Keratinocyte (primary cell): ENCODE results near the gene AQP5. TPM values are rescaled to one million over a fixed set of nuclear protein-coding genes. Genes with fewer than 3 reads are reported as not detected.

ENCODE experiments used
- DNase-seq: peaks from one replicate; pipeline ENCODE4 v3.0.0-alpha.2; 2011; ENCODE audit warnings: low read depth, missing footprints, low spot score
- FAIRE-seq: peaks from 2 replicates; lab custom pipeline; 2011; peaks lifted over from hg19 to GRCh38; lab: Jason Lieb, UNC
- H2AFZ ChIP-seq: 2 replicates; pipeline ENCODE4 v1.6.0; 2012; ENCODE audit warnings: low read length, control low read depth, inconsistent platforms; ENCODE audit not compliant: control insufficient read depth
- H3K27ac ChIP-seq: 2 replicates; pipeline ENCODE4 v1.5.1; 2011; ENCODE audit warnings: low read length; ENCODE audit not compliant: control insufficient read depth, insufficient read depth
- H3K27me3 ChIP-seq: 3 replicates; pipeline ENCODE4 v1.6.0; 2011; ENCODE audit warnings: low read length; ENCODE audit not compliant: control insufficient read depth, insufficient read depth; ENCODE audit errors: extremely low read depth
- H3K36me3 ChIP-seq, 2 experiments: 2 replicates in 1 of 2; 3 replicates in 1 of 2; pipeline ENCODE4 v1.5.1; 2011; ENCODE audit warnings: low read length in 2 of 2, mild to moderate bottlenecking in 1 of 2; ENCODE audit not compliant: control insufficient read depth in 2 of 2, insufficient read depth in 2 of 2; ENCODE audit errors: extremely low read depth in 1 of 2
- H3K4me1 ChIP-seq: 3 replicates; pipeline ENCODE4 v1.5.1; 2011; ENCODE audit warnings: low read length; ENCODE audit not compliant: control insufficient read depth, insufficient read depth; ENCODE audit errors: extremely low read depth
- H3K4me2 ChIP-seq: 3 replicates; pipeline ENCODE4 v1.6.0; 2011; ENCODE audit warnings: low read depth, low read length; ENCODE audit not compliant: control insufficient read depth, insufficient read depth; ENCODE audit errors: extremely low read depth
- H3K4me3 ChIP-seq, 3 experiments: fragments of 200-600 bp in 1 of 3; sonication (generic) in 1 of 3; 2 replicates in 2 of 3; 3 replicates in 1 of 3; pipeline ENCODE4 v1.5.1; 2011 to 2016; ENCODE audit warnings: low read length in 3 of 3, mild to moderate bottlenecking in 3 of 3, control low read depth in 2 of 3, inconsistent platforms in 1 of 3, low read depth in 1 of 3, mixed read lengths in 1 of 3, mixed run types in 1 of 3, moderate library complexity in 1 of 3; ENCODE audit not compliant: control insufficient read depth in 2 of 3, insufficient read depth in 2 of 3; ENCODE audit errors: extremely low read depth in 1 of 3
- H3K79me2 ChIP-seq: 2 replicates; pipeline ENCODE4 v1.6.0; 2012; ENCODE audit warnings: low read length; ENCODE audit not compliant: control insufficient read depth, insufficient read depth
- H3K9ac ChIP-seq: 3 replicates; pipeline ENCODE4 v1.6.0; 2011; ENCODE audit warnings: low read length; ENCODE audit not compliant: control insufficient read depth, insufficient read depth; ENCODE audit errors: extremely low read depth
- H3K9me1 ChIP-seq: 3 replicates; pipeline ENCODE4 v1.6.0; 2011; ENCODE audit warnings: low read length; ENCODE audit not compliant: control insufficient read depth, insufficient read depth; ENCODE audit errors: extremely low read depth
- H3K9me3 ChIP-seq: 2 replicates; pipeline ENCODE4 v1.5.1; 2012; ENCODE audit warnings: low read depth, low read length; ENCODE audit not compliant: control insufficient read depth
- H4K20me1 ChIP-seq: 3 replicates; pipeline ENCODE4 v1.6.0; 2011; ENCODE audit warnings: low read length; ENCODE audit not compliant: control insufficient read depth, insufficient read depth; ENCODE audit errors: extremely low read depth
- EZH2 ChIP-seq: IDR thresholded peaks from one replicate; pipeline ENCODE4 v1.6.1; 2012; ENCODE audit warnings: inconsistent platforms, mild to moderate bottlenecking, low read length, moderate library complexity
- dilution Hi-C: fragments of 300-500 bp; cut with MboI; formaldehyde crosslinking; loops from one replicate; pipeline ENCODE4 v1.7.0; 2020; ENCODE audit warnings: low sequenced_read_pairs; ENCODE audit not compliant: extremely low pct_ligation_motif_present
- polyA plus RNA-seq, 5 experiments: library from polyadenylated mRNA; depleted of rRNA in 3 of 5; stranded (reverse) in 3 of 5; stranded (forward) in 1 of 5; unstranded in 1 of 5; fragments of >200 nt; gene quantifications; 1 replicate in 1 of 5; 2 replicates in 3 of 5; 3 replicates in 1 of 5; pipeline versions ENCODE4 v1.2.1 to v1.2.3, GENCODE V29; 2011 to 2012; ENCODE audit warnings: missing spikeins in 2 of 5, low read depth in 1 of 5, low replicate concordance in 1 of 5
- TF ChIP-seq, protein P1 (sequence below), 3 experiments: IDR thresholded peaks in 1 of 3; conservative IDR thresholded peaks in 1 of 3; optimal IDR thresholded peaks in 1 of 3; 2 replicates in 2 of 3; 3 replicates in 1 of 3; pipeline versions ENCODE3 to v1.5.1; 2011; ENCODE audit warnings: low read length in 3 of 3, mild to moderate bottlenecking in 3 of 3, moderate library complexity in 2 of 3, control low read depth in 1 of 3, inconsistent platforms in 1 of 3; ENCODE audit not compliant: insufficient read depth in 2 of 3; ENCODE audit errors: extremely low read depth in 1 of 3

Gene AQP5
- polyA plus RNA-seq, 1 donor (not counting 4 experiments of a cell fraction or from before 2014, with no cell fraction given), result not detected

DNA sequence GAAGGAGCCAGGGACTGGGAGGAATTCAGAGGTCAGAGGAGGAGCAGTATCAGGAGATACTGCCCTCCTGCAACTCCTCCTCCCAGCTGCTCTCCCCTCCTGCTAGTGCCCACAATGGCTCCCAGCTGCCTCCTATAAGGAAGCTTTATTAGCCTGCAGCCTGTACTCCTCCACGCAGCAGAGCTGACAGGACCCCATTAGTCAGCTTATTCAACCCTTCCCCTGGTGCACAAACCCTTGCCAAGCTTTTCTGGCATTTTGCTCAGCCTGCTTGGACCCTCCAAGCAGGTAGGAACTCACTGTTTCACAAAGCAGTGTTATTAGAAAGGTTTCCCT lies 18.1 kb upstream of the AQP5 start:
- Histone ChIP-seq H3K27me3 (no peaks in the 10 kb centered on the region), H3K9me3 (no peaks in the 10 kb centered on the region), H3K27ac (no peak overlapping the region), H3K4me1 (peaks cover 15% of the 10 kb centered on the region), H4K20me1 (no peaks in the 10 kb centered on the region), H3K4me2 (no peak overlapping the region), H3K79me2 (no peaks in the 10 kb centered on the region), H3K9ac (no peak overlapping the region), H3K36me3 (no peaks in the 10 kb centered on the region), H3K9me1 (no peaks in the 10 kb centered on the region), H2AFZ (no peak overlapping the region), H3K4me3 (no peak overlapping the region)
- dilution Hi-C loops, result no loop called here
- DNase-seq (no peak), FAIRE-seq (no peak)
- TF ChIP-seq EZH2, result no peak
- TF ChIP-seq, protein P1, sequence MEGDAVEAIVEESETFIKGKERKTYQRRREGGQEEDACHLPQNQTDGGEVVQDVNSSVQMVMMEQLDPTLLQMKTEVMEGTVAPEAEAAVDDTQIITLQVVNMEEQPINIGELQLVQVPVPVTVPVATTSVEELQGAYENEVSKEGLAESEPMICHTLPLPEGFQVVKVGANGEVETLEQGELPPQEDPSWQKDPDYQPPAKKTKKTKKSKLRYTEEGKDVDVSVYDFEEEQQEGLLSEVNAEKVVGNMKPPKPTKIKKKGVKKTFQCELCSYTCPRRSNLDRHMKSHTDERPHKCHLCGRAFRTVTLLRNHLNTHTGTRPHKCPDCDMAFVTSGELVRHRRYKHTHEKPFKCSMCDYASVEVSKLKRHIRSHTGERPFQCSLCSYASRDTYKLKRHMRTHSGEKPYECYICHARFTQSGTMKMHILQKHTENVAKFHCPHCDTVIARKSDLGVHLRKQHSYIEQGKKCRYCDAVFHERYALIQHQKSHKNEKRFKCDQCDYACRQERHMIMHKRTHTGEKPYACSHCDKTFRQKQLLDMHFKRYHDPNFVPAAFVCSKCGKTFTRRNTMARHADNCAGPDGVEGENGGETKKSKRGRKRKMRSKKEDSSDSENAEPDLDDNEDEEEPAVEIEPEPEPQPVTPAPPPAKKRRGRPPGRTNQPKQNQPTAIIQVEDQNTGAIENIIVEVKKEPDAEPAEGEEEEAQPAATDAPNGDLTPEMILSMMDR (optimal IDR thresholded peaks at IDR 0.05 in 1 of 3, IDR thresholded peaks at IDR 0.05 in 1 of 3, conservative IDR thresholded peaks at IDR 0.05 in 1 of 3; ENCODE audit: extremely low read depth in 1 of 3, insufficient read depth in 2 of 3, low read length in 3 of 3), result no peak

DNA sequence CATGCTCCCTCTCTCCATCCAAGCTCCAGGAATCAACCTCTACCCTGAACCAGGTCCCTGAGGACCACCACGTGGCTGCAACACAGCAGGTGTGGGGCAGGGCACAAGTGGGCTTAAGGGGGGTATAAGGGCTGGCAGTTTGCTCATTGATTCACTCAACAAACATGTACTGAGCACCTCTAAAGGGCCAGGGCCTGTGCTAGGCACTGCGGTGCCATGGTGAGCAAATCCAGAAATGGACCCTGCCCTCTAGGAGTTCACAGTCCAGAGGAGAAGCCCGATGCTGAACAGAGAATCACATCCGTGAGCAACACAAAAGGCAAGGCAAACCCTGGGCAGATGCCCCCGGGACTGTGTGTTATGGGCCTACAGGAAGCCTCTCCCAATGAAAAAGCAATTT lies 17.6 kb upstream of the AQP5 start:
- no peaks in the 10 kb centered on the region for H4K20me1 ChIP-seq
- H3K36me3 ChIP-seq, result no peaks in the 10 kb centered on the region
- H3K27ac ChIP-seq, result no peak overlapping the region
- peaks cover 15% of the 10 kb centered on the region for H3K4me1 ChIP-seq
- H3K9me1 ChIP-seq, result no peaks in the 10 kb centered on the region
- H3K9me3 ChIP-seq, result no peaks in the 10 kb centered on the region
- no peaks in the 10 kb centered on the region for H3K27me3 ChIP-seq
- no peak overlapping the region for H3K4me3 ChIP-seq
- H2AFZ ChIP-seq, result no peak overlapping the region
- dilution Hi-C loops, result no loop called here
- no peak overlapping the region for H3K9ac ChIP-seq
- FAIRE-seq, result no peak
- no peak overlapping the region for H3K4me2 ChIP-seq
- no peak for DNase-seq
- no peaks in the 10 kb centered on the region for H3K79me2 ChIP-seq
- TF ChIP-seq, protein P1 (optimal IDR thresholded peaks at IDR 0.05 in 1 of 3, IDR thresholded peaks at IDR 0.05 in 1 of 3, conservative IDR thresholded peaks at IDR 0.05 in 1 of 3; ENCODE audit: extremely low read depth in 1 of 3, insufficient read depth in 2 of 3, low read length in 3 of 3), result no peak
- no peak for TF ChIP-seq EZH2
